C1 segment of cervical spinal cord (tissue), 14 donors: Measurements from ENCODE around the gene PYGL.

ENCODE experiments used
- DNase-seq, 14 donors: peaks; one replicate each; lab custom pipeline; 2025; lab: John Stamatoyannopoulos, UW

PYGL gene

DNA sequence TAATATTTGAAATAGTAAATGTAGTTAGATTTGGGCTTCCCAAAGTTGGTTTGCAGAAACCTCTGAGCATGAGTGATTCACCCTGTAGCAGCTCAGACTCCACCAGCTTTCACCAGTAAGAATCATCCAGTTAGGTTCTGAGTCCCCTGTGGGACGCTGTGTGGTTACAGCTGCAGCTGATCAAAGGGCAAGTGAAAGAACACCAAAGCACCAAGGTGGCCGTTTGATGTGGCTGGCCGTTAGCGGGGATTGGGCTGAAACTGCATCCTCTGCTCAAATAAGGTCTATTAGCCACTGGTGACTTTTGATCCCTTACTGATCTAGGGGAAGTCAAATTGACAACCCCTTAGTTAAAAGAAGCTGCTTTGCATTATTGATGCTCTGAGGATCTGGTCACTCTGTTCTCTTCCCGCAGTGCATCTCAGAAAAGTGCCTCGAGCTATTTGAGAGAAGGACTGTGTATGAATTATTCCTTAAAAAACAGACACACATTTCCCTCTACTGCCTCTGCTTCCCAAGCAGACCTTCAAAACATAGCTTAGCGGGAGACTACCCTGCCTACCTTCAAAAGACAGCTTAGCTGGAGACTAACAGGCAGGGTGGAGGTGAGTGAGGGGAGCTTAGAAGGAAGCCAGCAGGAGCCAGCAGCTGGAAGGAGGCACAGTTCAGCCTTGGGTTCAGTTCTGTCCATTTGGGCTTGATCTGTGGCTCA, 68.8 kb downstream of the PYGL start:
- DNase-seq: no peak

DNA sequence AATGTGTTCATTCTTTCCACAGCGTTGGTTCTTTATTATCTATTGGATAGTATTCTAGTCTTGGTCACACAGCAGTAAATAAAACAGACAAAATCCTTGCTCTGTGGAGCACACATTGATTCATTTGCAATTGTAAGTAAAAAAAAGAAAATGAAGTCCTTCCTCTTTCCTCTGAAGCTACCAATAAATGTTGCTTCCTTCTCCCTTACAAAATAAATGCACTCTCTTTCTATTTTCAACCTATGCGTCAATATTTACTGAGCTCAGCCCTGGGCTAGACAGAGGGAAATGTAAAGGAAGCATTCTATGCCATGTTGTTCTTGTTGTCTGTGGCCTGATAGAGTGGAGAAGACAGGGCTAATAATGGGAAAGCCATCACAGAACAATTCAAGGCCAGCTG, 69.5 kb downstream of the PYGL start:
- no peak for DNase-seq

DNA sequence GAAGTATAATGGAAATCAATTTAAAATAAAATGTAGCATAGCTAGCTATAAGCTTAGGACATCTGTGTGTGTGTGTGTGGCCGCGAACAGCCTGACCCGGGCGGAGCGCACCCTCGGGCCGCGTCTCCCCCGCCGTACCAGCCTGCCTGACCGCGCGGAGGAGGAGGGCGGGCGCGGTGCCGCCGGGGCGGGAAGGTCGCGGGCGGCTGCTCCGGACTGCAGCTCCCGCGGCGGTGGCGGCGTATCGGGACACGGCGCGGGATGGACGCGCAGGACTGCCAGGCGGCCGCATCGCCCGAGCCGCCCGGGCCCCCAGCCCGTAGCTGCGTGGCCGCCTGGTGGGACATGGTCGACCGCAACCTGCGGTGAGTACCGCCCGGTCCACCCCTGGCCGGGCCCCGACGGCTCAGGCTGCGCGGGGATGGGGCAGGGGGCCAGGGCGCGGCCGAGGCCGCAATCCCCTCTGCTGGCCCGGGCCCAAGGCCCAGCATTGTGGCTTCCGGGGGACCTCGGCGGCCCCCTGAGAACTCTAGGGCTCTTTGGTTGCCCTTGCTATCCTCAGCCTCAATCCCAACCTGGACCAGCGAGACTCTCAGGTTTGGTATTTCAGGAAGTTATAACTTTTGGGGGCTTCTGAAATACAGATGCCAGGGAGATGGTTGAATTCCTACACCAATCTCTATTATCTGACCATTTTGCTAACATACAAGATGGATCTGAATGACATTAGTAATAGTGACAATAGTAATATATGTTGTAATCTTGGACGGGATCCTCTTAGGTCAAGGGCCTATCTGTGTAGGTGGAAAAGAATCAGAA, 72.2 kb downstream of the PYGL start, which contains the start of gene ABHD12B:
ABHD12B (plus strand) TSS at position 140 of the 819 bp plus-strand sequence; CDS start at position 262, 122 bp downstream.
- no peak for DNase-seq

DNA sequence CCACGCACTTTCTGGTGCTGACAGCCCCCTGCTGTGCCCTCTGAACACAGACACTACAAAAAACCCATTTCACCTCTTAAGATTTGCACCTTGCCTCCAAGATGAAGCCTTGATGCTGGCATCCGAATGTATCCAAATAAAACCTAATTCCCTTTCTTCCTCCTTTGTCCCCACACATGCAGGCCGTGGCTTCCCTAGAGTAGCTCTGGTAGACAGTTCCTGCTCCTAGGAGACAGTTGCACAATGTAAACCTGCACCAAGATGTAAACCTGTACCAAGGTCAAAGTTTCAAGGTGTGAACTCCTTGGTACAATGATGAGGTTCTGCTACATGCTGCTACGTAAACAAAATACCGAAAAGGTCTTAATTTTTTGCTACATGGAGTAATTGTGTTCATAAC, 73.1 kb downstream of the PYGL start:
- DNase-seq: no peak

DNA sequence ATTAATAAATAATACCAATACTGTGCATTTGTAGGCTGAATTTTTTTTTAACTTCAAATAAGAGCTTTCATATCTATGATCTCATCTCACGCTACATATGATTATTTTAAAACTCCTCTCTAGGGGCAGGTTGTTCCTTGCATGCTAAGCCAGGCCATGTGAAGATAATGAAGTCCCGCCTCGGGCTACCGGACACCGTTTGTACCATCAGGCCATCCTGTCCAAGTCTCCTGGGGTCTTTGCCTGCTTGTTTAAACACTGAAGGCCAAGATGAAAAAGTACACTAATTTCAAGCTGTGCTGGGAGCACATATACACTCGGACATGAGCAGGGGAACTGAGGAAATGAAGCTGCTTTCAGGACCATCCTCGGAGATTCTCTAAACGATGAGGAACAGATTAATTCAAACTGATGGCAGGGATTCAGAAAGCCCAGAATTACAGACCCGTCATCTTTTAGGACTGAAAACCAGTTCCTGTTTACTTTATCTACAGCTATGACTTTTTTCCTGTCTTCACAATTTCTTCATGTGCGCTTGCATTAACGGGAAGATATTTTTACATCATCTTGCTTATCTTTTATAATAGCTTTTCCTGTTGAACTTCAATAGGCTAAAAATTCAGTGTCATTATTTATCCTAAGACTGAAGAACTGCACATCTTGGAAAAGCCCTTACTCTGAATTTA, 78.7 kb downstream of the PYGL start:
- no peak for DNase-seq

DNA sequence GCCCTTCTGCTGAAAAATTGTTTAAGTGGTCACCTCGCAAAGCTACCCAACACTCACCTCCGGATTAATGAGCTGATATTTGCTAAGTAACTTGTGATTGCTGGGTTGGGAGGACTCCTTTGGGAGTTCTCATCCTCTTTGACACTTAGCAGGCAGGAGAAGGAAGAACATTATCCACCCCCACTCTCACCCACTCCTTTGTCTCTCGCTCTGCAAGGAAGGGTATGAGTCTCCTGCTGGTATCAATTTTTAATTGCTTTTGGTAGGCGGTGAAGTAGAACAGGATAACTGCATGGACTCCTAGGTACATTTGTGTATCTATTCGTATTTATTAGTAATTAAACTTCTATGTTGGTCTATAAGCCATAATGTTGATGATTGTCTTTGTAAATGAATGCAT, 79.3 kb downstream of the PYGL start:
- no peak for DNase-seq

DNA sequence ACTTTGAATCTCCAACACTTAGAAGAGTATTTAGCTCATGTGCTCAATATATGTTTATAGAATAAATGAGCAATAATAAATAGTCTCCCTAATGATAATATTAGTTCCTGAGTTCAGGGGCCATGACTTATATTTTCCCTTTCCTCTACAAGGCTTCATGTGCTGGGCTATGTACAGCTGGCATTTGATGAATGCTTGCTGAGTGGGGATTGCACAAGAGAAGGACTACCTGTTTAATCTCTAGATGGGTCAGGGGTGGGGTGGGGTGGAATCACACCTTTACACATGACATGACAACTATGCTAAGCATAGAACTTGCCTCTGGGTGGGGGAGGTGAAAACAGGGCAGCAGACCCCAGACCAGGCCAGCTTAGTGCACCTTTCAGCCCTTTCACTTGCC, 80.0 kb downstream of the PYGL start:
- no peak for DNase-seq

DNA sequence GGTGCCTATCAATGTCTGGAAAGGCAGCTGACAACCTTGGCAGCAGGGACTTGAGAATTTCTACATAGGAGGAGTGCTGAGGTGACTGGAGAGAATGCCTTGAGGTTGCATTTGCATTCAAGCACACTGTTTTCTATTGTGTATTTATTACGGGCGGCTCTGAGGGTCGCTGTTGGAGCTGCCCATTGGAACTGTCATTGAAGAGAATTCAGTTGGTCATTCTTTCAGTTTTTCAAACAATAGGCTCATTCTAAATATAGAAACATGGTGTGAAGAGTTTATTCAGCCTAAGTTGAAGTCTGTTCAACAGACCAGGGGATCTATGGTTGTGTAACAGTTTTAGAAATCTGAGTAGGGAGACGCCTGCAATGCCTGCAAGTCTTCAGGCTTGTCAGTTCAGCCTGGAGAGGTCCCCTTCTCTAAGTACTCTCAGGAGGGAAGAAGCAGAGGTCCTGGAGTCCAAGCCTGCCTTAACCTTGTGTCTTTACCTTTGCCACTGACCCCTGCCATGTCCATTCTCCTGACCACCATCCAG, 82.2 kb downstream of the PYGL start:
- DNase-seq: no peak

DNA sequence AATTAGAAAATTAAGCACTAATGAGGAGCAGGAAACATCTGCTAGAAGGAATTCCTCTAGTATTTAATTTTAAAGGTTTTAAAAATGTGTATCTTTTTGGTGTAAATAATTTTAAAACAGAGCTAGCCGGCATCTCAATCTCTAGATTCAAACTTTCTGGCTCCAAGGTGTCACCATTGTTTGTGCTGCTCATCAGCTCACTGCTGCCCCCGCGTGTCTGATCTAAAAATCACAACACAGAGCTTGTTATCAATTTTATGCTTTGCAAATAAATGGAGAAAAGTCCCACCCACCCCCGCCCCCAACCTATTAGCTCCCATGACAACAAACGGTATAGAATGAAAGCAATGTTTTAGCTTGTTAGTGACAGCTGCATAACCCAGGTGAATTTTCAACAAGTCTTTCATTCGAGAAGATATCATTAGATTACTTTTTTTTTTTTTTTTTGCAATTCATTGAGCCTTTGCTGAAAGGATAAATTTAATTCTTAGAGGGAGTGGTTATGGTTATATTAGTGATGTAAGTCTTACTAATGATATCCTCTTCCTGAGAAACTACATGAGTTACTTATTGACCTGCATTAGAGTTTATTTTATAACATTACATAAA, 83.7 kb downstream of the PYGL start:
- peak in 10 of 14 donors; percentile 24 to 78 (median 54) for DNase-seq

DNA sequence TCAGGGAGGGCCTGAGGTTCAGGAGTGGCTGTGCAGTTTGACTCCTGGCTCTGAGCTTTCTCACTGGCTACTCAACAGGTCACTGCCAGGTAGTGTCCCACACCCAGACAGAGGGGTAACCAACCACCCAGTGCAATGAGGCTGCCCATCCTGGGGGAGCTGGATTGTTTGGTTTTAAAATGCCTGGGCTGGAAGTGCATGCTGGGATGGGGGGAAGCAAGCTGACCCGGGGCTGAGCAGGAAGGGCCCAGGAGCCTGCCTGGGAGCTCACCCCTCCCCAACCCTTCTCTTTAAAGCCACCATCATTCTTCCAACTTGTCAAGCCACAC, 85.0 kb downstream of the PYGL start:
- DNase-seq: peak in 1 of 14 donors; percentile 30

DNA sequence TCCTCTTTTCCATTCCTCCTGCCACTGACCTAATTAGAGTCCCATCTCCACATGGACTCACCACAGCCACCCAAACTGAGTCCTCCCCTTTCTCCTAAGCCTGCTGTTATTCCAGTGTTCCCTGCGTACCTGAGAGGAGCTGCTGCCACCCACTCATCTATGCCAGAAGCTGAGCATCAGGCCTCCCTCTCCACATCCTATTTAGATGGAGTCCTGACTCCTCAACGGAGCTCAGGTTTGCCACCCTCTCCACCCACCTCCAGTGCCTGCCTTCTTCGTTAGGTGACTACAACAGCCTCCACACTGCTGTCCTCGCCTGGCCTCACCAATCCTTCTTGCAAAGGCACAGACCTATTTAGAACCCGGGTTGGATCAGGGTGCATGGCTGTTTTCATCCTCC, 87.6 kb downstream of the PYGL start:
- no peak for DNase-seq

DNA sequence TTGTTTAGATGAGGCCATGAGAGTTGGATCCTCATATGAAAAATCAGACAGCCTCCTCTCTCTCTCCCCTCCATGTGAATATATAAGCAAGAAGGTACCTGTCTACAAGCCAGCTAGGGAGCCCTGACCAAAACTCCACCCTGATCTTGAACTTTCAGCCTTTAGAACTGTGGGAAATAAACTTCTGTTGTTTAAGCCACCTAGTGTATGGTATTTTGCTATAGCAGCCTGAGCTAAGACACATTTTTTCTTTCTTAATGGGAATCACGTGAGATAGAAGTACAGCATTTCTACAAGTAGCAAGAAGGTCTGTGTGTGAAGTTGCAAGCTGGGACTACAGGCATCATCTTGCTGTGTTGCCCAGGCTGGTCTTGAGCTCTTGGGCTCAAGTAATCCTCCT, 88.7 kb downstream of the PYGL start:
- no peak for DNase-seq
